NCI-H187 (cell line): ENCODE results near the gene NSMF.
"Not testable (repeated sequence)": the region's sequence is repeated elsewhere in the genome, so short reads cannot be mapped to it uniquely, and the experiment has no call there.

Source experiments
- DNase-seq, 2 experiments: peaks; one replicate each; lab custom pipeline; 2025; lab: John Stamatoyannopoulos, UW

Gene NSMF

GRCh38 chr9:137458194-137459151 is 661 bp downstream of the NSMF start:
- no peak for DNase-seq

GRCh38 chr9:137457406-137458193 is 1.5 kb downstream of the NSMF start:
- DNase-seq: no peak

DNA sequence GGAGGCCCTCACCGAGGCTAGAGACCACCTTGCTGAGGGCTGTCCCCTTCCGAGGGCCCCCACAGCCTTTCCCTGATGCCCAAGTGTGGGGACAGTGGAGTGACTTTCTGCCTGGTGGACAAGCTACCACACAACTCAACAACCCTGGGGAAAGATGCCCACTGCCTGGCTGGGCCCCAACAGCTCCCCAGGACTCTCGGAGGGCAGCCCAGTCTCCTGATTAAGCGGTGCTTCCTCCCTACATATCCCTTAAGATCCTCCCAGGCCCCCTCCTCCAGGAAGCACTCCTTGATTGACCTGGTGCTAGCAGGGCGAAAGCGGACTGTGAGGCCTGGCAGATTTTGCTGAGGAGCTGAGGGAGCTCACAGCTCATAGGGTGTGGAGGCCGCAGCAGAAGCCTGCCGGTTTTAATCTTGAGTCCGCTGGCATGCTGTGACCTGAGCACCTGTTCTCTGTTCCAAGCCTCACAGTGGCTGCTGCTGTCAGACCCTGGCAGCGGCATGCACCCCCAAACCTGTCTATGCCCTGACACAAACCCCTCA is 2.2 kb downstream of the NSMF start:
- DNase-seq: no peak

DNA sequence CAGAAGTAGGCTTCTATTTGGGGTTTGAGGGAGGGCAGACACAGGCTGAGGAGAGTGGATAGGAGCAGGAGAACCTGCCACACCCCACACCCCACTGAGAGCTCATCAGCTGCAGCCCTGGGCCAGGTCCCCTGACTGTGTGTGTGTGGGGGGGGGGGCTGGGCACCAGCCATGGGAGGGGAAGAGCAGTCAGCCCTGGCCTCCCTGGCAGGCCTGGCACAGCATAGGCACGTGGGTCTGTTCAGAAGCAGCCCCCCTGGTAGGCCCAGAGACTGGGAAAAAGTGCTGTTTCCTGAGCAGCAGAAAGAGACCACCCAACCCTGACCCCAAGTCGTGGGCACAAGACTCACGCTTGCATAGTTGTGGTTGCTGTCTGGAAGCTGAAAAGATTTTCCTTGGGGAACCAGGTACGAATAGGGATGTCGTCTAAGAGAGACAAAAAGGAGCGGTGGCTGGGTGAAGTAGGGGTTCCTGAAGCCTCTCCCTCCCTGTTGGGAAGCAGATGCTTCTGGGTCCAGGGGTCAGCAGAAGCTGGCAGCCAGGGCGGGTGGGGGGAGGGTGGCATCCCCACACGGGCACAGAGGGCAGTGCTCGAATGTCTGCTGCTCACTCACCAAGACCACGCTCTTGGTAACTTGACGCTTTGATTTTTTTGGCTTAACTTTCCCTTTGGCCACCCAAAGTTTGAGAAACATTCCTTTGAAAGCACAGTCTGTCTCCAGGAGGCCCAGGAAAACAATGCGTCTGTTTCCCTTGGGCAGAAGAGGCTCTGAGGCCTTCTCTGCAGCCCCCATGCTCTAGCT is 2.9 kb downstream of the NSMF start:
- DNase-seq: no peak

DNA sequence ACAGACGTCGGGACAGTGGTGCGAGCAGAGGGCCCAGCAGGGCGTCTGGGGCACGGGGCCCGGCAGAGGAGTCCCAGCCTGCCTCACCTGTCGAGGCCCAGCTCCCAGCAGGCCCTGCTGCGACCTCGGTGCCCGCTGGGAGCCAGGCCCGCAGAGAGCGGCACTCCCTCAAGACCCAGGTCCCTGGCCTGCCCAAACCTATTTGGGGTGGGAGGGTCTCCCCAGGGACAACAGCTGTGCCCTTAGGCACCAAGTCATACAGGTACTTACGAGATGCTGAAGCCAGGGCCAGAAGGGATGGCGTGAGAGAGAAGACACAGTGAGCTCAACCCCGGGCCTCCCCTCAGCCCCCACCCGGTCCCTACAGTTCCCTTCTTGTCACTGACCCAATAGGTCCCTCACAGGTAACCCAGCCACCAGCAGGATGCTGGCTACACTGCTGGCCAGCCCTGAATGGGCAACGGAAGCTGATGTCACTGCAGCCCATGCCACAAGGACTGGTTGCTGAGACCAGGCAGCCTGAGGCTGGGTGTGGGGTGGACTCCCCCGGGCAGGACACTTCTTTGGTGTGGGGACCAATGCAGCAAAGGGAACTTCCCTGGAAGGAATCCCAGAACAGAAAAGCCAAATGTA is 3.7 kb downstream of the NSMF start:
- DNase-seq: no peak

DNA sequence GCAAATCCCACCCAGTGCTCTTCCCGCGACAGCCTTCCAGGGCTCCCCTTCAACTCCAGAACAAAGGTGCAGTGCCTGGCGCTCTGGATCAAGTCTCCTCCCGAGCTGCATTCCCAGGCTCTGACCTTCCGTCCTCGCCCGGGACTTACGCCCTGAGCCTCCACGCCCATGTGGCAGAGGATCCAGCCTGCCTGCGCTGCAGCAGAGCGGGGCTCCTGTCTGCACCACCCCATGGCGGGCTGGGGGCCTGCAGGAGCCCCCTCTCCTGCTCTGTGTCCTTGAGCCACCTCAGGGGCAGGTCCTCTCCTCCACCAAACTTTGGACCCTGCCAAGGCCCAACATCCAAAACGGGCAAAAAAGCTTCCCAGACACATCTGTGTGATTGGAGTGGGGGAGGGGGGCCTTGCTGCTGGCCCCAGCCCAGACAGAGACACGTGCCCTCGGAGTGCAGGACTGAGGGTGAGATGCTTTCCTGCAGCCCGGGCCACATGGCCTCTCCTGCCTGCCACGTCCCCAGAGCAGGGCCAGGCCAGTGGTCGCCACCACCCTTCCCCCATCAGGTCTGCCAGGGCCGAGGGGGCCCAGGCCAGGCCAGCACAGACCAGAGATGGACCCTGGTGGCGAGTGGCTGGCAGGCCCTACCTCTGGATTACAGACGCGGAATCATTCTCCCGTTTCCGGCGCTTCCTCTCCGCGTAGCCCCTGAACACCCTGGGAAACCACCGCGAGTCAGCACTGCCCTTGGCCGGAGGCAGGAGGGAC is 4.4 kb downstream of the NSMF start:
- no peak for DNase-seq

GRCh38 chr9:137454145-137454596 is 5.0 kb downstream of the NSMF start:
- DNase-seq: no peak

DNA sequence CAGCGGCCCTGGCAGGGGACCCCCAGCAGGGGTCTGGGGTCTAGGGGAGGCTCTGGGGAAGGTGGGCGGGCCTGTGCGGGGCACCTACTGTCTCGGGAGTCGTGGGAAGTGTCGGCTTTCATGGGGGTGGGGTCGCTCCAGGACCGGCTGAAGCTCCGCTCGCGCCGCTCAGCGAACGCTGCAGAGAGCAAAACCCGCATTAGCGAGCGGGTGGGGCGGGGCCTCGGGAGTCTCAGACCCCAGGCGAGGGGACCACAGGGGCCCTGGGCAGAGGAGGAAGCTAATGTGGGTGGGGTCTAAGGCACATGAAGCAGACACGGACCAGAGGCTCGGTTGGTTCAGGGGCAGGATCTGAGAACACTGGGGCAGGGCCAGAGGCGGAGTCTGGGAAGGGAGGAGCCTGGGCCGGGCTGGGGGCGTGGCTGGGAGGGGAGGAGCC is 5.5 kb downstream of the NSMF start:
- no peak for DNase-seq

DNA sequence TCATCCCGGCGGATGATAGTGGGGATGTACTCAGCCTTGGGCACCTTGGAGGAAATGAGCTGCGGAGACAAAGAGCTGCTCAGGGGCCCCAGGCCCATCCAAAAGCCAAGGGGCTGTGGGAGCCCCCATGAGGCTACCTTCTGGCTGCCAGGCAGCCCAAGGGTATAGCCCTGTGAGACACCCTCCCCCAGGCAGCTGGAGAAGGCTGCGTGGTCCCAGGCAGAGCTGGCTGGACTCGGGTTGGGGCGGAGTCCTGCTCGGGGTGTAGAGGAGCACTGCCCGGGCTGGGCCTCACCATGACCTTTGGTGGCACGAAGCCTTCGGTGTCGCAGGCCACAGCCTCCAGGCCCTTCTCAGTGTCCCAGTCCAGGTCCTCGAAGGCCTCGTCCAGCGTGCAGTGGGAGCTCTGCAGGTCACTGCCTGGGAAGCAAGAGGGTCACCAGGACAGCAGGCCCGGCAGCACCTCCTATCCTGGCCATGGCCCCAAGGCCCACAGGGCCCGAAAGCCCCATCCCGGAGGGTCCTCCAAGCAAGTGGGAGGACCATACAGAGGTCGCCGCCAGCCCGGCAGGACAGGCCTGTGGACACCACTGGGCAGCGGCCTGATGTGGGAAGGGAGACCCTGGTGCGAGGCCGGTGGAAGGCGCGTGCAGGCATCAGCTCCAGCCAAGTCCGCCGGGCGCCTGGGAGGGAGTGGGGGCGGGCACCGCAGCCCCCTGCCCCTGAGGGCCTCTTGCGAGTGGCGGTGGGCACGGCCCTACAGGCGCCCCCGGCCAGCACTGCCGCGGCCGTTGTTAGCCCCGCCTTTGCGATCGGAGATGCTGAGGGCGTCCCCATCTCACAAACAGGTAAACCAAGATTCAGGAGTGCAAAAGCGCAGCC is 6.1 kb downstream of the NSMF start:
- DNase-seq: no peak

DNA sequence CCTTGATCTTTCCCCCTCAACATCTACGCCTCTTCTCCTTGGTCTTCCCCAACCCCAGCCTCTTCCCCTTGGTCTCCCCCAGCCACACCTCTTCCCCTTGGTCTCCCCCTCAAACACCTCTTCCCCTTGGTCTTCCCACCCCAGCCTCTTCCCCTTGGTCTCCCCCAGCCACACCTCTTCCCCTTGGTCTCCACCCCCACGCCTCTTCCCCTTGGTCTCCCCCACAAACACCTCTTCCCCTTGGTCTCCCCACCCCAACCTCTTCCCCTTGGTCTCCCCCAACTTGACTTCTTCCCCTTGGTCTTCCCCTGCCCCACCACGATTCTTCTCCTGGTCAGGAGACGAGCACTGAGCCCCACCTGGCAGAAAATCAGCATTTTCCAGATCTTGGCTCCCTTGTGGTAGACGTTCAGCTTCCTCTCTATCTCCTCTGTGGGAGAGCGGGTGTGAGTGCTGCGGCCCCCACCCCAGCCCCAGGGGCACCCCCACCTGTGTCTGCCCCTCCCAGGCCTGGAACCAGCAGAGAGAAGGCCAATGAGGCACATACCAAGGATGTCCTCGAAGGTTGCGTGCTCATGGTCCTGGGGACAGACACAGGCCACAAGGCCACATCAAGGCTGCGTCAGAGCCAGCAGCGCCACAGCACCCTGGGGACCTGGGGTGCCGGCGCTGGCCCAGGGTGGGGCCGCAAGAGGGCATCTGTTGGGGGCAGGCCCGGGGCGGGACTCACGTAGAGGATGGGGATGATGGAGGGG is 7.0 kb downstream of the NSMF start:
- DNase-seq: no peak

DNA sequence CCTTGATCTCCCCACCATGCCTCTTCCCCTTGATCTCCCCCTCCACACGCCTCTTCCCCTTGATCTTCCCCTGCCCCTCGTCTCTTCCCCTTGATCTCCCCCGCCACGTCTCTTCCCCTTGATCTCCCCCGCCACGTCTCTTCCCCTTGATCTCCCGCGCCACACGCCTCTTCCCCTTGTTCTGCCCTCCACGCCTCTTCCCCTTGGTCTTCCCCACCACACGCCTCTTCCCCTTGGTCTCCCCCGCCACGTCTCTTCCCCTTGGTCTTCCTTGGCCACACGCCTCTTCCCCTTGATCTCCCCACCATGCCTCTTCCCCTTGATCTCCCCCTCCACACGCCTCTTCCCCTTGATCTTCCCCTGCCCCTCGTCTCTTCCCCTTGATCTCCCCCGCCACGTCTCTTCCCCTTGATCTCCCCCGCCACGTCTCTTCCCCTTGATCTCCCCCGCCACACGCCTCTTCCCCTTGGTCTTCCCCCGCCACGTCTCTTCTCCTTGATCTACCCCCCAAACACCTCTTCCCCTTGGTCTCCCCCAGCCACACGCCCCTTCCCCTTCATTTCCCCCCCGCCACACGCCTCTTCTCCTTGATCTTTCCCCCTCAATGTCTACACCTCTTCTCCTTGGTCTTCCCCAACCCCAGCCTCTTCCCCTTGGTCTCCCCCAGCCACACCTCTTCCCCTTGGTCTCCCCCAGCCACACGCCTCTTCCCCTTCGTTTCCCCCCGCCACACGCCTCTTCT is 7.7 kb downstream of the NSMF start:
- not testable (repeated sequence) for DNase-seq

GRCh38 chr9:137450539-137451222 is 8.5 kb downstream of the NSMF start:
- DNase-seq: not testable (repeated sequence)

GRCh38 chr9:137449931-137450538 is 9.1 kb downstream of the NSMF start:
- no peak for DNase-seq

DNA sequence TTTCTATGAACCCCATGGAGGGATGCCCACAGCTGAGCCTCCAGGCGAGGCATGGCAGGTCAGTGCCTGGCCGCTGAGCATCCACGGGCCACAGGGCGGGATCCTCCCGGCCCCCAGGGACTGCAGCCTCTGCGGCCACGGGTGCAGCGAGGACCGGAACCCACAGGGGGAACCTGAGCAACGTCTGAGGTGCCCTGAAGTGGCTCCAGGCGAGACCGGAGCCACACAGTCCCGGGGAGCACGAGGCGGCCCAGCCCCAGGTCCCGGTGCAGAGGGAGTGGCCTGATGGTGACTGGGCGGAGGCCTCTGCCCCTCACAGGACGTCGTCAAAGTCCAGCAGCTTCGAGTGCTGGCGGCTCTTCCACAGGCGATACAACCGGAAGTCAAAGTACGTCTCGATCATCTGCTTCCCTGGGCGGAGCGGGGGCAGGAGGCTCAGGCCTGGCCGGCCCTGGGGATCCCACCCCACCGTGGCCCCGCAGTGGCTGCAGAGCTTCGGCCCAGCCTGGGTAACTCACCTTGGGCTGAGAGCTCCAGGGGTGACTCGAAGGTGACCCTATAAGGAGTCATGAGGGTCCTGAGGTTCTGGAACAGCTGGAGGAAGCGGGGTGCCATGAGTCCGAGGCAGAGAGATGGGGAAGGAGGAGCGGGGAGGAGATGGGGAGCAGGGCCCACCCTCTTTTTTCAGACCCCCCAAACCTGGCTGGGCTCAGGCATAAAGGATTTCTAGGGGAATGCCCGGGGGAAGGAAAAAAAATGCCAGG is 9.9 kb downstream of the NSMF start:
- no peak for DNase-seq

GRCh38 chr9:137448602-137448962 is 10.6 kb downstream of the NSMF start:
- DNase-seq: no peak
